Activated naive CD4-positive, alpha-beta T cell treated with anti-CD3 and anti-CD28 coated beads for 36 hours (primary cell): ENCODE data around the gene SYT13. TPM values are rescaled to one million over a fixed set of nuclear protein-coding genes. Genes with fewer than 3 reads are reported as not detected.
"Not testable (repeated sequence)": the region's sequence is repeated elsewhere in the genome, so short reads cannot be mapped to it uniquely, and the experiment has no call there.

Experiments
- CTCF ChIA-PET: fragments of 350-600 bp; sonication (Branson Sonifier 250); formaldehyde crosslinking; loops from one replicate; lab custom pipeline; 2021; ENCODE audit warnings: antibody characterized with exemption; lab: Charles Lee
- DNase-seq: peaks from one replicate; pipeline ENCODE4 v3.0.0-alpha.2; 2020
- H3K27ac Mint-ChIP-seq: one replicate; pipeline ENCODE4 v1.8.0; 2021; ENCODE audit warnings: mild to moderate bottlenecking, mixed read lengths
- H3K27me3 Mint-ChIP-seq: one replicate; pipeline ENCODE4 v1.8.0; 2021; ENCODE audit warnings: low read depth, mixed read lengths
- H3K36me3 Mint-ChIP-seq: one replicate; pipeline ENCODE4 v1.8.0; 2021; ENCODE audit warnings: low read depth, mixed read lengths
- H3K4me1 Mint-ChIP-seq: one replicate; pipeline ENCODE4 v1.8.0; 2021; ENCODE audit warnings: low read depth, mixed read lengths
- H3K4me3 Mint-ChIP-seq: one replicate; pipeline ENCODE4 v1.8.0; 2021; ENCODE audit warnings: mild to moderate bottlenecking, moderate library complexity, mixed read lengths
- H3K9me3 Mint-ChIP-seq: one replicate; pipeline ENCODE4 v1.8.0; 2021; ENCODE audit warnings: mixed read lengths
- intact Hi-C: fragments of 100-400 bp; cut with micrococcal nuclease; formaldehyde crosslinking; loops from one replicate; pipeline ENCODE4 v1.15.1; 2023
- total RNA-seq, 2 experiments: library from RNA; stranded (reverse); gene quantifications; one replicate each; pipeline ENCODE4 v1.2.3, GENCODE V29; 2021

Gene SYT13
- total RNA-seq, 2 experiments from 2014 or later, result not detected

GRCh38 chr11:45304111-45304991, 18.2 kb upstream of the SYT13 start:
- Mint-ChIP-seq H3K27me3 (peaks cover 2% of the 10 kb centered on the region), H3K4me1 (no peaks in the 10 kb centered on the region), H3K27ac (no peak overlapping the region), H3K4me3 (no peak overlapping the region), H3K9me3 (no peaks in the 10 kb centered on the region), H3K36me3 (no peaks in the 10 kb centered on the region)
- DNase-seq, result no peak
- intact Hi-C loops, result no loop called here
- CTCF ChIA-PET, result interaction anchor here (1.2 to 2.4 kb wide), 2 partner anchors 81 to 194 kb away, joined by 3 to 8 read pairs; no protein-coding TSS in a partner anchor

GRCh38 chr11:45303316-45303715, 17.2 kb upstream of the SYT13 start:
- Mint-ChIP-seq H3K4me1 (no peaks in the 10 kb centered on the region), H3K36me3 (no peaks in the 10 kb centered on the region), H3K27me3 (peaks cover 2% of the 10 kb centered on the region), H3K27ac (no peak overlapping the region), H3K4me3 (no peak overlapping the region), H3K9me3 (no peaks in the 10 kb centered on the region)
- CTCF ChIA-PET, result no interaction called here
- no peak for DNase-seq
- intact Hi-C loops, result no loop called here

- H3K27me3 Mint-ChIP-seq, result no peaks in the 10 kb centered on the region
- H3K4me1 Mint-ChIP-seq, result no peaks in the 10 kb centered on the region
- H3K9me3 Mint-ChIP-seq, result no peaks in the 10 kb centered on the region
- no peaks in the 10 kb centered on the region for H3K36me3 Mint-ChIP-seq
- H3K27ac Mint-ChIP-seq, result no peak overlapping the region
- H3K4me3 Mint-ChIP-seq, result no peak overlapping the region
- CTCF ChIA-PET, result interaction anchor here (0.9 kb wide), 1 partner anchor 198 kb away, joined by 3 read pairs; no protein-coding TSS in a partner anchor
- intact Hi-C loops, result no loop called here
- no peak for DNase-seq
Measured at GRCh38 chr11:45301537-45302246, 15.6 kb upstream of the SYT13 start.

- H3K27me3 Mint-ChIP-seq, result no peaks in the 10 kb centered on the region
- no peaks in the 10 kb centered on the region for H3K9me3 Mint-ChIP-seq
- no peaks in the 10 kb centered on the region for H3K36me3 Mint-ChIP-seq
- DNase-seq, result no peak
- no peak overlapping the region for H3K4me3 Mint-ChIP-seq
- no peak overlapping the region for H3K27ac Mint-ChIP-seq
- no peaks in the 10 kb centered on the region for H3K4me1 Mint-ChIP-seq
- intact Hi-C loops, result no loop called here
- CTCF ChIA-PET, result interaction anchor here (0.5 kb wide), 1 partner anchor 70 kb away, joined by 3 read pairs; no protein-coding TSS in a partner anchor
Measured at GRCh38 chr11:45300715-45301114, 14.6 kb upstream of the SYT13 start.

- intact Hi-C loops, result no loop called here
Measured at GRCh38 chr11:45298718-45299117, 12.6 kb upstream of the SYT13 start.

GRCh38 chr11:45296075-45296474, 9.9 kb upstream of the SYT13 start:
- CTCF ChIA-PET, result interaction anchor here (2.6 kb wide), 1 partner anchor 186 kb away, joined by 8 read pairs; no protein-coding TSS in a partner anchor
- Mint-ChIP-seq H3K9me3 (no peaks in the 10 kb centered on the region), H3K4me1 (no peaks in the 10 kb centered on the region), H3K27me3 (peaks cover 3% of the 10 kb centered on the region), H3K4me3 (no peak overlapping the region), H3K27ac (no peak overlapping the region), H3K36me3 (no peaks in the 10 kb centered on the region)
- no peak for DNase-seq
- intact Hi-C loops, result no loop called here

More at GRCh38 chr11:45298718-45299117, 12.6 kb upstream of the SYT13 start:
- H3K27ac Mint-ChIP-seq, result no peak overlapping the region
- no peak overlapping the region for H3K4me3 Mint-ChIP-seq
- no peaks in the 10 kb centered on the region for H3K27me3 Mint-ChIP-seq
- H3K4me1 Mint-ChIP-seq, result no peaks in the 10 kb centered on the region
- H3K9me3 Mint-ChIP-seq, result no peaks in the 10 kb centered on the region
- CTCF ChIA-PET, result interaction anchor here (1.1 to 1.6 kb wide), 2 partner anchors 188 to 371 kb away, joined by 3 to 6 read pairs; no protein-coding TSS in a partner anchor
- no peak for DNase-seq
- H3K36me3 Mint-ChIP-seq, result no peaks in the 10 kb centered on the region

GRCh38 chr11:45294499-45294898, 8.4 kb upstream of the SYT13 start:
- CTCF ChIA-PET, result interaction anchor here (0.9 to 1.4 kb wide), 4 partner anchors 12 to 189 kb away, joined by 3 to 9 read pairs (median 3); no protein-coding TSS in a partner anchor
- Mint-ChIP-seq H3K27me3 (peaks cover 15% of the 10 kb centered on the region), H3K4me1 (no peaks in the 10 kb centered on the region), H3K27ac (no peak overlapping the region), H3K4me3 (no peak overlapping the region), H3K36me3 (no peaks in the 10 kb centered on the region), H3K9me3 (no peaks in the 10 kb centered on the region)
- no peak for DNase-seq
- intact Hi-C loops, result no loop called here

GRCh38 chr11:45293566-45294192, 7.5 kb upstream of the SYT13 start:
- H3K36me3 Mint-ChIP-seq, H3K4me1 Mint-ChIP-seq, H3K4me3 Mint-ChIP-seq, H3K27ac Mint-ChIP-seq, H3K9me3 Mint-ChIP-seq: not testable (repeated sequence)
- CTCF ChIA-PET, result interaction anchor here (0.9 to 1.3 kb wide), 2 partner anchors 13 to 177 kb away, joined by 3 read pairs; no protein-coding TSS in a partner anchor
- peak; percentile 83 for DNase-seq
- intact Hi-C loops, result loop anchor here (1.0 kb wide), 3 partner anchors 39 to 366 kb away; no protein-coding TSS in a partner anchor
- peaks cover 21% of the 10 kb centered on the region for H3K27me3 Mint-ChIP-seq

- no peak for DNase-seq
- intact Hi-C loops, result no loop called here
- no peaks in the 10 kb centered on the region for H3K36me3 Mint-ChIP-seq
- peaks cover 39% of the 10 kb centered on the region for H3K27me3 Mint-ChIP-seq
- CTCF ChIA-PET, result interaction anchor here (1.3 to 4.3 kb wide), 3 partner anchors 42 to 364 kb away, joined by 3 to 35 read pairs (median 4); no protein-coding TSS in a partner anchor
- H3K4me1 Mint-ChIP-seq, result no peaks in the 10 kb centered on the region
- H3K9me3 Mint-ChIP-seq, result no peaks in the 10 kb centered on the region
- no peak overlapping the region for H3K4me3 Mint-ChIP-seq
- no peak overlapping the region for H3K27ac Mint-ChIP-seq
Measured at GRCh38 chr11:45290586-45290985, 4.4 kb upstream of the SYT13 start.

GRCh38 chr11:45289369-45289768, 3.2 kb upstream of the SYT13 start:
- Mint-ChIP-seq H3K27me3 (peaks cover 46% of the 10 kb centered on the region), H3K4me1 (no peaks in the 10 kb centered on the region)
- CTCF ChIA-PET, result interaction anchor here (2.2 to 4.3 kb wide), 2 partner anchors 173 to 178 kb away, joined by 5 to 35 read pairs; no protein-coding TSS in a partner anchor

GRCh38 chr11:45288339-45288738, 2.2 kb upstream of the SYT13 start:
- Mint-ChIP-seq H3K4me1 (no peaks in the 10 kb centered on the region), H3K9me3 (no peaks in the 10 kb centered on the region), H3K4me3 (no peak overlapping the region), H3K27ac (no peak overlapping the region), H3K27me3 (peaks cover 50% of the 10 kb centered on the region), H3K36me3 (no peaks in the 10 kb centered on the region)
- intact Hi-C loops, result no loop called here
- DNase-seq, result no peak
- CTCF ChIA-PET, result interaction anchor here (1.1 to 2.5 kb wide), 4 partner anchors 35 to 352 kb away, joined by 3 to 8 read pairs (median 6); no protein-coding TSS in a partner anchor

More at GRCh38 chr11:45289369-45289768, 3.2 kb upstream of the SYT13 start:
- Mint-ChIP-seq H3K36me3 (no peaks in the 10 kb centered on the region), H3K4me3 (no peak overlapping the region), H3K9me3 (no peaks in the 10 kb centered on the region), H3K27ac (no peak overlapping the region)
- no peak for DNase-seq
- intact Hi-C loops, result no loop called here
